Measurements from ENCODE around the gene KCNIP3.
"Not testable (repeated sequence)": the region's sequence is repeated elsewhere in the genome, so short reads cannot be mapped to it uniquely, and the experiment has no call there.

DNA sequence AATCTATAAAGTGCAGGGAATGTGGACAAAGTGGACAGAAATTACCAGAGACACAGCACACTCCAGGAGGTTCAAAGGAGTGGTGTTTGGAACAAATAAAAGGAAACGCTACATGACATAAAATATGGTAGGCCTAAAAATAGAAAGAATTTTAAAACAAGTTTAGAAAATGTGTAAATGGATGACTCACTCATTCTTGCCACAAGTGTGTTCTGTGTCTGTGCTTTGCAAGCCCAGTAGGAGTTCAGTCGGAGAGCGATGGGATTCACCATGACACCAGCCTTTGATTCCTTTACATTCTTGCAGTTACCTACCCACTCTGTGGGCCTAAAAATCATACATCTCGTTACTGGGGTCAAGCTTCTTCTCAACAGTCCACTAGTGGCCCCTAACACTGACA, 136.2 kb downstream of the KCNIP3 start:
- not testable (repeated sequence) for TF ChIP-seq FOXM1 (IDR thresholded peaks at IDR 0.05; ENCODE audit: low read depth); CHD2 (IDR thresholded peaks at IDR 0.05; ENCODE audit: low read length, partially characterized antibody)
- TF ChIP-seq, protein P1, sequence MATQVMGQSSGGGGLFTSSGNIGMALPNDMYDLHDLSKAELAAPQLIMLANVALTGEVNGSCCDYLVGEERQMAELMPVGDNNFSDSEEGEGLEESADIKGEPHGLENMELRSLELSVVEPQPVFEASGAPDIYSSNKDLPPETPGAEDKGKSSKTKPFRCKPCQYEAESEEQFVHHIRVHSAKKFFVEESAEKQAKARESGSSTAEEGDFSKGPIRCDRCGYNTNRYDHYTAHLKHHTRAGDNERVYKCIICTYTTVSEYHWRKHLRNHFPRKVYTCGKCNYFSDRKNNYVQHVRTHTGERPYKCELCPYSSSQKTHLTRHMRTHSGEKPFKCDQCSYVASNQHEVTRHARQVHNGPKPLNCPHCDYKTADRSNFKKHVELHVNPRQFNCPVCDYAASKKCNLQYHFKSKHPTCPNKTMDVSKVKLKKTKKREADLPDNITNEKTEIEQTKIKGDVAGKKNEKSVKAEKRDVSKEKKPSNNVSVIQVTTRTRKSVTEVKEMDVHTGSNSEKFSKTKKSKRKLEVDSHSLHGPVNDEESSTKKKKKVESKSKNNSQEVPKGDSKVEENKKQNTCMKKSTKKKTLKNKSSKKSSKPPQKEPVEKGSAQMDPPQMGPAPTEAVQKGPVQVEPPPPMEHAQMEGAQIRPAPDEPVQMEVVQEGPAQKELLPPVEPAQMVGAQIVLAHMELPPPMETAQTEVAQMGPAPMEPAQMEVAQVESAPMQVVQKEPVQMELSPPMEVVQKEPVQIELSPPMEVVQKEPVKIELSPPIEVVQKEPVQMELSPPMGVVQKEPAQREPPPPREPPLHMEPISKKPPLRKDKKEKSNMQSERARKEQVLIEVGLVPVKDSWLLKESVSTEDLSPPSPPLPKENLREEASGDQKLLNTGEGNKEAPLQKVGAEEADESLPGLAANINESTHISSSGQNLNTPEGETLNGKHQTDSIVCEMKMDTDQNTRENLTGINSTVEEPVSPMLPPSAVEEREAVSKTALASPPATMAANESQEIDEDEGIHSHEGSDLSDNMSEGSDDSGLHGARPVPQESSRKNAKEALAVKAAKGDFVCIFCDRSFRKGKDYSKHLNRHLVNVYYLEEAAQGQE (IDR thresholded peaks at IDR 0.05; ENCODE audit: low read depth, low read length): not testable (repeated sequence)
- TF ChIP-seq, protein P2, sequence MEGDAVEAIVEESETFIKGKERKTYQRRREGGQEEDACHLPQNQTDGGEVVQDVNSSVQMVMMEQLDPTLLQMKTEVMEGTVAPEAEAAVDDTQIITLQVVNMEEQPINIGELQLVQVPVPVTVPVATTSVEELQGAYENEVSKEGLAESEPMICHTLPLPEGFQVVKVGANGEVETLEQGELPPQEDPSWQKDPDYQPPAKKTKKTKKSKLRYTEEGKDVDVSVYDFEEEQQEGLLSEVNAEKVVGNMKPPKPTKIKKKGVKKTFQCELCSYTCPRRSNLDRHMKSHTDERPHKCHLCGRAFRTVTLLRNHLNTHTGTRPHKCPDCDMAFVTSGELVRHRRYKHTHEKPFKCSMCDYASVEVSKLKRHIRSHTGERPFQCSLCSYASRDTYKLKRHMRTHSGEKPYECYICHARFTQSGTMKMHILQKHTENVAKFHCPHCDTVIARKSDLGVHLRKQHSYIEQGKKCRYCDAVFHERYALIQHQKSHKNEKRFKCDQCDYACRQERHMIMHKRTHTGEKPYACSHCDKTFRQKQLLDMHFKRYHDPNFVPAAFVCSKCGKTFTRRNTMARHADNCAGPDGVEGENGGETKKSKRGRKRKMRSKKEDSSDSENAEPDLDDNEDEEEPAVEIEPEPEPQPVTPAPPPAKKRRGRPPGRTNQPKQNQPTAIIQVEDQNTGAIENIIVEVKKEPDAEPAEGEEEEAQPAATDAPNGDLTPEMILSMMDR (IDR thresholded peaks at IDR 0.05): not testable (repeated sequence)
